Upper lobe of left lung (tissue), 6 donors: ENCODE results near the gene GP5. TPM values are rescaled to one million over a fixed set of nuclear protein-coding genes. Genes with fewer than 3 reads are reported as not detected.

Experiments used
- ATAC-seq, 2 donors: fragments of 200-7000 bp; cut with Tn5 transposase; one replicate each; pipeline ENCODE4 v1.9.1; 2022; ENCODE audit warnings: mild to moderate bottlenecking in 2 of 2, moderate library complexity in 2 of 2; ENCODE audit not compliant: low FRiP score in 2 of 2
- DNase-seq, 2 donors: peaks; one replicate each; pipeline ENCODE4 v3.0.0-alpha.2; 2019 to 2020
- H3K27ac ChIP-seq, 4 donors: fragments of 200-600 bp; sonication (generic); one replicate each; pipeline ENCODE4 v1.5.1; 2016 to 2019
- H3K27me3 ChIP-seq, 4 donors: fragments of 200-600 bp; sonication (generic); one replicate each; pipeline ENCODE4 v1.5.1; 2017 to 2019
- H3K36me3 ChIP-seq, 4 donors: fragments of 200-600 bp; sonication (generic); one replicate each; pipeline ENCODE4 v1.5.1; 2016 to 2019
- H3K4me1 ChIP-seq, 4 donors: fragments of 200-600 bp; sonication (generic); one replicate each; pipeline ENCODE4 v1.5.1; 2018 to 2019
- H3K4me3 ChIP-seq, 4 donors: fragments of 200-600 bp; sonication (generic); one replicate each; pipeline ENCODE4 v1.5.1; 2017 to 2019; ENCODE audit warnings: mild to moderate bottlenecking in 2 of 4, moderate library complexity in 1 of 4
- H3K9me3 ChIP-seq, 4 donors: fragments of 200-600 bp; sonication (generic); one replicate each; pipeline ENCODE4 v1.5.1; 2018 to 2019
- EP300 ChIP-seq, 4 donors: sonication (generic); formaldehyde crosslinking; IDR thresholded peaks; one replicate each; pipeline ENCODE4 v1.5.1; 2017; ENCODE audit warnings: antibody characterized with exemption in 4 of 4, control low read depth in 2 of 4
- POLR2A ChIP-seq, 4 donors: fragments of 450-650 bp; IDR thresholded peaks; one replicate each; pipeline ENCODE4 v1.5.1; 2016 to 2017; ENCODE audit warnings: antibody characterized with exemption in 4 of 4, mild to moderate bottlenecking in 2 of 4
- POLR2AphosphoS5 ChIP-seq, 2 donors: sonication (generic); formaldehyde crosslinking; IDR thresholded peaks; one replicate each; pipeline ENCODE4 v1.5.1; 2017; ENCODE audit warnings: antibody characterized with exemption in 2 of 2
- WGBS, 2 donors: methylation state at CpG; one replicate each; pipeline ENCODE4 v1.1.5; 2017 to 2018; 5-methylcytosine and 5-hydroxymethylcytosine counted together
- total RNA-seq, 6 donors: library from RNA; depleted of rRNA in 4 of 6; stranded (reverse); fragments of >200 nt in 4 of 6; gene quantifications; one replicate each; pipeline versions ENCODE4 v1.1.0 to v1.2.1, GENCODE V29; 2016 to 2021
- TF ChIP-seq, protein P1 (sequence below), 6 experiments: fragments of 450-650 bp in 4 of 6; fragments of 200-600 bp in 2 of 6; sonication (generic) in 2 of 6; IDR thresholded peaks; one replicate each; pipeline ENCODE4 v1.5.1; 2016 to 2019; ENCODE audit warnings: antibody characterized with exemption in 6 of 6
- donor health status: DM: no; HTN: no; CAD: no; lungs with moderate emphysema.
- donor health status: DM: no; HTN: yes; CAD: no; lungs with severe emphysema.

The GP5 gene
- total RNA-seq, 6 donors from 2014 or later, result 0.09 to 1.1 (median 0.20) TPM; not detected in 2

DNA sequence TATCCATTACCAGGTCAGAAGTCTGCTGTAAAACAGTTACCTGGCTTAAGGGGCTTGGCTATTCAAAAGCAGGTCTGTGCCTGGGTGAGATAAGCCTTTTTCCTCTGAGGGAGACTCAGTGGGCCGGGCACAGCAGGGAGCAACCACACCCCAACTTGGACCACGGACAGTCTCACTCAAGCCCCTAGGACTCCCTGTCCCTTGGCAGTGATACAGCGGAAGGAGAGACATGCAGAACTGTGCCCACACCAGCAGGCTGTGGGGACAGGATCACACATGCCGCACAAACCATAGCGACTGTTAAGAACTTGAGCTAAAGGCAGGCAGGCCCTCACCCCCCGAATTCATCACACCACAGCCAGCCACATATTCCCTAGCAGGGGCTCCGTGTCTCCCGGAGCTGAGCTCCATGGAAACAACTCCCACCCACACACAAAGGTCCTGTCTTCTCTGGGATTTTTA lies 2.8 kb upstream of the GP5 start:
- no peak overlapping the region for H3K27ac ChIP-seq
- ATAC-seq (peak in 1 of 2 donors; percentile 31), DNase-seq (no peak)
- peaks cover 13 to 25% (median 16%) of the 10 kb centered on the region in 4 donors for H3K4me1 ChIP-seq
- no peaks in the 10 kb centered on the region for H3K9me3 ChIP-seq
- H3K27me3 ChIP-seq, result peaks cover 0 to 16% (median 4%) of the 10 kb centered on the region in 4 donors
- no peak overlapping the region for H3K4me3 ChIP-seq
- peaks cover 0 to 9% (median 0%) of the 10 kb centered on the region in 4 donors for H3K36me3 ChIP-seq
- TF ChIP-seq, protein P1, sequence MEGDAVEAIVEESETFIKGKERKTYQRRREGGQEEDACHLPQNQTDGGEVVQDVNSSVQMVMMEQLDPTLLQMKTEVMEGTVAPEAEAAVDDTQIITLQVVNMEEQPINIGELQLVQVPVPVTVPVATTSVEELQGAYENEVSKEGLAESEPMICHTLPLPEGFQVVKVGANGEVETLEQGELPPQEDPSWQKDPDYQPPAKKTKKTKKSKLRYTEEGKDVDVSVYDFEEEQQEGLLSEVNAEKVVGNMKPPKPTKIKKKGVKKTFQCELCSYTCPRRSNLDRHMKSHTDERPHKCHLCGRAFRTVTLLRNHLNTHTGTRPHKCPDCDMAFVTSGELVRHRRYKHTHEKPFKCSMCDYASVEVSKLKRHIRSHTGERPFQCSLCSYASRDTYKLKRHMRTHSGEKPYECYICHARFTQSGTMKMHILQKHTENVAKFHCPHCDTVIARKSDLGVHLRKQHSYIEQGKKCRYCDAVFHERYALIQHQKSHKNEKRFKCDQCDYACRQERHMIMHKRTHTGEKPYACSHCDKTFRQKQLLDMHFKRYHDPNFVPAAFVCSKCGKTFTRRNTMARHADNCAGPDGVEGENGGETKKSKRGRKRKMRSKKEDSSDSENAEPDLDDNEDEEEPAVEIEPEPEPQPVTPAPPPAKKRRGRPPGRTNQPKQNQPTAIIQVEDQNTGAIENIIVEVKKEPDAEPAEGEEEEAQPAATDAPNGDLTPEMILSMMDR (IDR thresholded peaks at IDR 0.05), result no peak
- no peak for TF ChIP-seq EP300 (IDR thresholded peaks at IDR 0.05)
- no peak for TF ChIP-seq POLR2A (IDR thresholded peaks at IDR 0.05)
- no peak for TF ChIP-seq POLR2AphosphoS5 (IDR thresholded peaks at IDR 0.05)
- 88 to 89% methylated on average over 5 to 8 of the region's 8 CpGs for WGBS, 2 donors

DNA sequence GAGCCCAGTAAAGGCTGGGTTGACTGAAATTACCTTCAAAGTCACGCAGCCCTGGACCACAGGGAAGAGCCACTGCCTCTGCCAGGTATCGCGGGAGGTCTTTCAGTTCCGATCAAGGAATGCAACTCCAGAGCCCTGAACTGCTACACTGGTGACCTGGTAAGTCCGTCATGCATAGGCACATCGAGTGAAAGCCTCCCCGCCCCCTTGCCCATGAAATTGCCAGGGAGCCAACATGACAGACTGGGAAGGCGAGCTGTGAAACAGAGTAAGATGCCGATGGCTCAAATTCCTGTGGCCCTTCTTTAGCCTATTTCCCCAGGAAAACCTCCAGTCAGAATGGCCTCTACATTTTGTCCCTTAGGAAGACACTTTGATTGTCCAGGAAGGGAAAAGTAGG lies 2.3 kb upstream of the GP5 start:
- WGBS, 2 donors, result 91 to 98% methylated on average over 6 to 9 of the region's 9 CpGs
- H3K4me3 ChIP-seq, result no peak overlapping the region
- H3K4me1 ChIP-seq, result peaks cover 17 to 30% (median 20%) of the 10 kb centered on the region in 4 donors
- H3K36me3 ChIP-seq, result peaks cover 0 to 9% (median 0%) of the 10 kb centered on the region in 4 donors
- H3K27ac ChIP-seq, result no peak overlapping the region
- H3K9me3 ChIP-seq, result no peaks in the 10 kb centered on the region
- peaks cover 0 to 18% (median 4%) of the 10 kb centered on the region in 4 donors for H3K27me3 ChIP-seq
- TF ChIP-seq, protein P1 (IDR thresholded peaks at IDR 0.05), result no peak
- TF ChIP-seq POLR2AphosphoS5 (IDR thresholded peaks at IDR 0.05) (no peak), POLR2A (IDR thresholded peaks at IDR 0.05) (no peak)
- no peak for ATAC-seq
- DNase-seq, result no peak

DNA sequence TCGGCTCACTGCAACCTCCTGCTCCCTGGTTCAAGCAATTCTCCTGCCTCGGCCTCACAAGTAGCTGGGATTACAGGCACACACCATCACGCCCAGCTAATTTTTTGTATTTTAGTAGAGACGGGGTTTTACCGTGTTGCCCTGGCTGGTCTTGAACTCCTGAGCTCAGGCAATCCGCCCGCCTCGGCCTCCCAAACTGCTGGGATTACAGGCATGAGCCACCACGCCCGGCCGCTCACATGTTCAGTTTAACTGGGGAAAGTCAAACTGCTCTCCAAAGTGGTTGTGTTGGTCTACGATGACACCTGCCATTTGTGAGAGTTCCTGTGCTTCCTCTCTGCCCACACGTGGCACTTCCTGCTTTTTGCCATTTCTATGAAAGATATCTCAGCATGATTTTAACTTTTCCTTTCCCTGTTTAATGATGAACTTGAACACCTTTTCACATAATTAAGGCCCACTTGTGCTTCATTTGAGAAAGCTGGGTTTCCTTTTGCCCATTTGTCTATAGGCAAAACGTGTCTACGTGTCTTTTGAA lies 877 bp upstream of the GP5 start:
- Histone ChIP-seq H3K4me3 (no peak overlapping the region), H3K36me3 (no peaks in the 10 kb centered on the region), H3K27ac (no peak overlapping the region), H3K9me3 (no peaks in the 10 kb centered on the region), H3K27me3 (peaks cover 0 to 18% (median 4%) of the 10 kb centered on the region in 4 donors), H3K4me1 (peaks cover 17 to 34% (median 21%) of the 10 kb centered on the region in 4 donors)
- DNase-seq (peak in 1 of 2 donors; percentile 41), ATAC-seq (no peak)
- TF ChIP-seq, protein P1 (IDR thresholded peaks at IDR 0.05), result no peak
- TF ChIP-seq EP300 (IDR thresholded peaks at IDR 0.05) (no peak), POLR2A (IDR thresholded peaks at IDR 0.05) (no peak), POLR2AphosphoS5 (IDR thresholded peaks at IDR 0.05) (no peak)
- WGBS, 2 donors, result 87 to 88% methylated on average over 14 to 15 of the region's 15 CpGs

DNA sequence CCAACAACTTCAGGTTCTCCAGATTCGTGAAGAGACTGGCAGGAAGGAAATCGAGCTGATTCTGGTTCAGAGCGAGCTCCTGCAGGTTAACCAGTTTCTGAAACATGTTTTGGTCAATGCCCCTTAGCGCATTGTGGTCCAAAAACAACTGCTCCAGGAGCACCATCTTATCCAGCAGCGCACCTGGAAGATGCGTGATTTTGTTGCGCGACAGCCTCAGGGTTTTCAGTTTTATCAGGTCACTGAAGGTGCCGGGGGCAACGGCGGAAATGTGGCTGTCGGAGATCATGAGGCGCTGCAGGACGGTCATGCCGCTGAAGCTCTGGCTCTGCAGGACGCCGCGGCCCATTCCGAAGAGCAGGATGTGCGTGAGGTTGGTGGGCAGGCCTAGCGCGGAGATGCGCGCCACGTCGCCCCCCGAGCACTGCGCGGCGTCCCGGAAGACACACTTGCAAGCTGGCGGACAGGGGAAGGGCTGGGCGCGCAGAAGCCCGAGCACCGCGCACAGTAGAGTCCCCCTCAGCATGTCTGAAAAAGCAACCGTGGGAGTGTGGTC lies 1.2 kb downstream of the GP5 start:
- no peaks in the 10 kb centered on the region for H3K9me3 ChIP-seq
- WGBS, 2 donors, result 4 to 5% methylated on average over 12 to 33 of the region's 38 CpGs
- ATAC-seq (peak; percentile 41 to 44), DNase-seq (peak in 1 of 2 donors; percentile 86)
- H3K4me1 ChIP-seq, result peaks cover 17 to 29% (median 21%) of the 10 kb centered on the region in 4 donors
- H3K4me3 ChIP-seq, result peak overlapping the region in 3 of 4 donors; percentile 19 to 34 (median 24)
- H3K27ac ChIP-seq, result no peak overlapping the region
- no peaks in the 10 kb centered on the region for H3K36me3 ChIP-seq
- peaks cover 0 to 18% (median 4%) of the 10 kb centered on the region in 4 donors for H3K27me3 ChIP-seq
- TF ChIP-seq, protein P1 (IDR thresholded peaks at IDR 0.05), result no peak
- TF ChIP-seq POLR2A (IDR thresholded peaks at IDR 0.05), result no peak
- no peak for TF ChIP-seq EP300 (IDR thresholded peaks at IDR 0.05)
- no peak for TF ChIP-seq POLR2AphosphoS5 (IDR thresholded peaks at IDR 0.05)
